Heart left ventricle (tissue), 13 donors: ENCODE data around the gene SNX3.

Source experiments
- POLR2A ChIP-seq, 2 donors: fragments of 450-650 bp; IDR thresholded peaks; one replicate each; pipeline ENCODE4 v1.6.1; 2017; ENCODE audit warnings: antibody characterized with exemption in 2 of 2, mild to moderate bottlenecking in 2 of 2, moderate library complexity in 2 of 2
- TF ChIP-seq, protein P1 (sequence below), 12 donors: fragments of 200-600 bp; sonication (generic) in 4 of 12; IDR thresholded peaks; one replicate each; pipeline versions ENCODE4 v1.5.0 to v1.8.0; 2018 to 2022; ENCODE audit warnings: antibody characterized with exemption in 12 of 12, mild to moderate bottlenecking in 5 of 12
- donor health status: ischemic (EF 13 %, LVEDD 7.1; RV severe dilation, severe dysfunction).
- donor health status: DM: no; HTN: yes; CAD: no.
- donor health status: DM: no; HTN: no; CAD: no.
- donor health status: ischemic (EF 25% LVEDD 6.9; RV normal size, moderate dysfunction).
- donor health status: ischemic (EF 25% LVEDD 5.7; RV mildly dilated, moderate dysfunction).
- donor health status: ischemic (EF 35%, LVEDD 5.7; RV mildly dilated, moderate dysfunction).
- donor health status: nonischemic (EF 11% LVEDD 7.7; RV severe dilation, severe dysfunction).
- donor health status: DM: yes; HTN: yes; CAD: no.
- donor health status: PGD.
- donor health status: ischemic (EF 29% LVEDD 5.4; RV normal size, mild dysfunction).
- donor health status: nonischemic (EF 23%, LVEDD 6.1; RV moderate dilation, normal function).

DNA sequence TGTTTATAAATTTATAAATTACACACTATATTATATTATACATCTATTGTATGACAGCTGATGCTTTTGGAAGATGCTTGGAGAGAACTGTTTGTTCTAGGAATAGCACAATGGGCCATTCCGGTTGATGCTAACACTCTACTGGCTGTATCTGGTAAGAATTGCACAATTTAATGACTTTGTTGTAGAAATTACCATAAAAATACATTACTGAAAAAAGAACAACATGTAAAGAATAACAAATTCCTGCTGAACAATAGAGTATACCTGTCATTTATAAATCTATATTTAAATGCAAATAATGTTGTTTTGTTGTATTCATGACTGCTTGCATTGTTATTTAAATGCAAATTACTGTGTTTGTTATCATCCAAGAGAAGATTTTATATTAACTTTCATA is 80.6 kb downstream of the SNX3 start:
- TF ChIP-seq, protein P1, sequence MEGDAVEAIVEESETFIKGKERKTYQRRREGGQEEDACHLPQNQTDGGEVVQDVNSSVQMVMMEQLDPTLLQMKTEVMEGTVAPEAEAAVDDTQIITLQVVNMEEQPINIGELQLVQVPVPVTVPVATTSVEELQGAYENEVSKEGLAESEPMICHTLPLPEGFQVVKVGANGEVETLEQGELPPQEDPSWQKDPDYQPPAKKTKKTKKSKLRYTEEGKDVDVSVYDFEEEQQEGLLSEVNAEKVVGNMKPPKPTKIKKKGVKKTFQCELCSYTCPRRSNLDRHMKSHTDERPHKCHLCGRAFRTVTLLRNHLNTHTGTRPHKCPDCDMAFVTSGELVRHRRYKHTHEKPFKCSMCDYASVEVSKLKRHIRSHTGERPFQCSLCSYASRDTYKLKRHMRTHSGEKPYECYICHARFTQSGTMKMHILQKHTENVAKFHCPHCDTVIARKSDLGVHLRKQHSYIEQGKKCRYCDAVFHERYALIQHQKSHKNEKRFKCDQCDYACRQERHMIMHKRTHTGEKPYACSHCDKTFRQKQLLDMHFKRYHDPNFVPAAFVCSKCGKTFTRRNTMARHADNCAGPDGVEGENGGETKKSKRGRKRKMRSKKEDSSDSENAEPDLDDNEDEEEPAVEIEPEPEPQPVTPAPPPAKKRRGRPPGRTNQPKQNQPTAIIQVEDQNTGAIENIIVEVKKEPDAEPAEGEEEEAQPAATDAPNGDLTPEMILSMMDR (IDR thresholded peaks at IDR 0.05), result no peak
- TF ChIP-seq POLR2A (IDR thresholded peaks at IDR 0.05), result no peak
